Bronchial epithelial cell (primary cell): Measurements from ENCODE around the gene SNAP25. TPM values are rescaled to one million over a fixed set of nuclear protein-coding genes. Genes with fewer than 3 reads are reported as not detected.

Experiments
- DNase-seq: peaks from one replicate; pipeline ENCODE4 v3.0.0-alpha.2; 2010; ENCODE audit warnings: low read depth
- FAIRE-seq: peaks from 2 replicates; lab custom pipeline; 2011; peaks lifted over from hg19 to GRCh38; lab: Jason Lieb, UNC
- H3K27me3 ChIP-seq: 2 replicates; pipeline ENCODE4 v1.5.1; 2011; ENCODE audit warnings: low read length; ENCODE audit not compliant: control insufficient read depth, insufficient read depth
- H3K36me3 ChIP-seq: 2 replicates; pipeline ENCODE4 v1.5.1; 2011; ENCODE audit warnings: low read length; ENCODE audit not compliant: control insufficient read depth, insufficient read depth
- H3K4me3 ChIP-seq: 2 replicates; pipeline ENCODE4 v1.5.1; 2011; ENCODE audit warnings: mild to moderate bottlenecking, low read depth, low read length, control low read depth
- total RNA-seq: library from RNA; depleted of rRNA; stranded (reverse); fragments of >200 nt; gene quantifications from 2 replicates; pipeline ENCODE4 v1.2.1, GENCODE V29; 2014
- TF ChIP-seq, protein P1 (sequence below): IDR thresholded peaks from 2 replicates; pipeline ENCODE4 v1.5.1; 2011; ENCODE audit warnings: mild to moderate bottlenecking, moderate library complexity, low read length, control low read depth, inconsistent platforms; ENCODE audit not compliant: insufficient read depth, severe bottlenecking

SNAP25 gene
- total RNA-seq, 1 donor from 2014 or later = not detected

DNA sequence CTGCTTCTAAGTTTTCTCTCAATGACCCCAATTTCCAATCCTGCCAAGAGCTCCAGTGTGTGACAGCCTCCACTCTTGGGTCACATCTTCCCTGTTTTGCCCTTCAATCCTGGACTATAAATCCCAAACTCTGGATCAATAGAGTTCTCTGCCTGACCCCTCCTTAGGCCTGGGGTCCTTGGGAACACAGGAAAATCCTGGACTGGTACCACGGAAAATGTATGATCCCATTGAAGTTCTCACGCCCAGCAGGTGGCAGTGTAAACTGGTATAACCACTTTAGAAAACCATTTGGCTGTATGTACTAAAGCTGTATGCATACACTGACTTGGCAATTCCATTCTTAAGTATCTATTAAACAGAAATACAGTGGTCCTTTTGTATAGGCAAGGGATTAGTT lies 98.0 kb downstream of the SNAP25 start:
- no peak for FAIRE-seq
- Histone ChIP-seq H3K4me3 (no peak overlapping the region), H3K36me3 (no peaks in the 10 kb centered on the region), H3K27me3 (no peaks in the 10 kb centered on the region)
- DNase-seq = no peak
- TF ChIP-seq, protein P1, sequence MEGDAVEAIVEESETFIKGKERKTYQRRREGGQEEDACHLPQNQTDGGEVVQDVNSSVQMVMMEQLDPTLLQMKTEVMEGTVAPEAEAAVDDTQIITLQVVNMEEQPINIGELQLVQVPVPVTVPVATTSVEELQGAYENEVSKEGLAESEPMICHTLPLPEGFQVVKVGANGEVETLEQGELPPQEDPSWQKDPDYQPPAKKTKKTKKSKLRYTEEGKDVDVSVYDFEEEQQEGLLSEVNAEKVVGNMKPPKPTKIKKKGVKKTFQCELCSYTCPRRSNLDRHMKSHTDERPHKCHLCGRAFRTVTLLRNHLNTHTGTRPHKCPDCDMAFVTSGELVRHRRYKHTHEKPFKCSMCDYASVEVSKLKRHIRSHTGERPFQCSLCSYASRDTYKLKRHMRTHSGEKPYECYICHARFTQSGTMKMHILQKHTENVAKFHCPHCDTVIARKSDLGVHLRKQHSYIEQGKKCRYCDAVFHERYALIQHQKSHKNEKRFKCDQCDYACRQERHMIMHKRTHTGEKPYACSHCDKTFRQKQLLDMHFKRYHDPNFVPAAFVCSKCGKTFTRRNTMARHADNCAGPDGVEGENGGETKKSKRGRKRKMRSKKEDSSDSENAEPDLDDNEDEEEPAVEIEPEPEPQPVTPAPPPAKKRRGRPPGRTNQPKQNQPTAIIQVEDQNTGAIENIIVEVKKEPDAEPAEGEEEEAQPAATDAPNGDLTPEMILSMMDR = no peak

DNA sequence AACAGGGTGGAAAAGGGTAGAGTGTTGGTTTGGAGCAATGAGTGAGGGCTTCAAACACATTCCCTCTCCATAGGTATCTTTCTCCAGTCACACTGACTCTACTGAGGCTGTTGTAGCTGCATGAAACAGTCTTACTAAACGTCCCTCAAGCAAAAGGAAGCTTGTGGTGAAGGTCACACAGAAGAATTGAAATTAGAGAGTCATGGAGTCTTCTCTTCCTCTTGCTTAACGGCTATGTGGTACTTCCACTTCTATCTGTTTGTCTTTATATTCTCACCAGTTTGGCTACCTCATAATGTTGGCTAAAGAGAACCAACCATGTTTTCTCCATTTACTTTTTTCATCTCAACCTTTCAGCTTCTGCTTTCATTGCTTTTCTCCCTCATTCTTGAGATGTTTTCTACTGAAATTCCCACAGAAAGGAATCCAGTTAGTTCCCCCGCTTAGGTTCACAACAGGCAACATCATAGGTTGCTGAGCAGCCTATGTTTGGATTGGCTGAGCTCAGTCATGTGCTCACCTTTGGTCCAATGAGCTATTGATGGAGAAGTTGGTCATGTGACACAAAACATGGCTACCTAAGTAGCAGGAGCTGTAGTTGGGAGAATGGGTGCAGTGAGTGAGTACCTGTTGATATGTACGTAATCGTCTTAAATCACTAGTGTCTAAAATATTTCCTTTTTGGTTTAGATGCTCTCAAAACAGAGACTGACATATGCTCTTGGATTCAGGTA lies 99.8 kb downstream of the SNAP25 start:
- TF ChIP-seq, protein P1 = no peak
- H3K27me3 ChIP-seq = no peaks in the 10 kb centered on the region
- H3K4me3 ChIP-seq = no peak overlapping the region
- H3K36me3 ChIP-seq = no peaks in the 10 kb centered on the region
- DNase-seq (no peak), FAIRE-seq (no peak)

DNA sequence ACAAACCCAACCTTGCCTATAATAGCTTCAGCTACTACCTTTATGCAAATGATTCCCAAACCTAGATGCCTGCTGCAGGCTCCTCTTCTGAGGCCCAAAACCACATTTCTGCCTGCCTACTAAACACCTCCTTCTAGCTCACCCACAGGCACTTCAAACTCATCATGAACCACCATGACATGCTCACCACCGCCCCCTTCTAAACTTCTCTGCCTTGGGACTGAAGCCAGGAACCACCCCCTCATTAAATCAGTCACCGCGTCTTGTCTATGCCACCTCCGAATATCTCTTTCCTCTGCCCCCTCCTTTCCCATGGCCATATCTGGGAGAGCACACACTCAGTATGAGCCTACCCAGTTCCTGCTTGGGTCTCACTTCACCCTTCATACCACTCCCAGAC lies 101.2 kb downstream of the SNAP25 start:
- no peak for FAIRE-seq

DNA sequence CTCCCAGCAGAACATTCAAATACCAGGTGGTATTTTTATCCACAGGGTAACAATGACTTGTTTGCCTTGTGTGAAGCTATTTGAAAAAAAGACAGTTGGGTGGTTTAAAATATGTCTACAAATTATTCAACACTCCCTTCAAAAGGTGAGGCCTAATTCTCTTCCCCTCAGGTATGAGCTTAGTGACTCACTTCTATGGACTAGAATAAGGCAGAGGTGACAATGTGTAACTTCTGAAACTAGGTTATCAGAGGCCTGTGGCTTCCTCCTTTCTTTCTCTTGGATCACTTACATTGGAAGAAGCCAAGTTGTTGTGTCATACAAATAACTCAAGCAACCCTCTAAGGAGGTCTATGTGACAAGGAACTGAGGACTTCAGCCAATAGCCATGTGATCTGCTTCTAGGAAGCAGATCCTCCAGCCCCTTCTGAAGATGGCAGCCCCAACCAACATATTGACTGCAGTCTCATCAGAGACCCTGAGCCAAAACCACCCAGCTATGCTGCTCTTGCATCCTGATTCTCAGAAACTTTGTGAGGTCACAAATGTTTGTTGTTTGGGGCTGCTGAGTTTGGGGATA lies 102.6 kb downstream of the SNAP25 start:
- DNase-seq = no peak
- Histone ChIP-seq H3K4me3 (no peak overlapping the region), H3K27me3 (no peaks in the 10 kb centered on the region), H3K36me3 (no peaks in the 10 kb centered on the region)
- FAIRE-seq = no peak
- TF ChIP-seq, protein P1 = no peak

More for the DNA sequence above, 101.2 kb downstream of the SNAP25 start:
- no peak overlapping the region for H3K4me3 ChIP-seq
- H3K36me3 ChIP-seq = no peaks in the 10 kb centered on the region
- TF ChIP-seq, protein P1 = no peak
- no peaks in the 10 kb centered on the region for H3K27me3 ChIP-seq
- DNase-seq = no peak

DNA sequence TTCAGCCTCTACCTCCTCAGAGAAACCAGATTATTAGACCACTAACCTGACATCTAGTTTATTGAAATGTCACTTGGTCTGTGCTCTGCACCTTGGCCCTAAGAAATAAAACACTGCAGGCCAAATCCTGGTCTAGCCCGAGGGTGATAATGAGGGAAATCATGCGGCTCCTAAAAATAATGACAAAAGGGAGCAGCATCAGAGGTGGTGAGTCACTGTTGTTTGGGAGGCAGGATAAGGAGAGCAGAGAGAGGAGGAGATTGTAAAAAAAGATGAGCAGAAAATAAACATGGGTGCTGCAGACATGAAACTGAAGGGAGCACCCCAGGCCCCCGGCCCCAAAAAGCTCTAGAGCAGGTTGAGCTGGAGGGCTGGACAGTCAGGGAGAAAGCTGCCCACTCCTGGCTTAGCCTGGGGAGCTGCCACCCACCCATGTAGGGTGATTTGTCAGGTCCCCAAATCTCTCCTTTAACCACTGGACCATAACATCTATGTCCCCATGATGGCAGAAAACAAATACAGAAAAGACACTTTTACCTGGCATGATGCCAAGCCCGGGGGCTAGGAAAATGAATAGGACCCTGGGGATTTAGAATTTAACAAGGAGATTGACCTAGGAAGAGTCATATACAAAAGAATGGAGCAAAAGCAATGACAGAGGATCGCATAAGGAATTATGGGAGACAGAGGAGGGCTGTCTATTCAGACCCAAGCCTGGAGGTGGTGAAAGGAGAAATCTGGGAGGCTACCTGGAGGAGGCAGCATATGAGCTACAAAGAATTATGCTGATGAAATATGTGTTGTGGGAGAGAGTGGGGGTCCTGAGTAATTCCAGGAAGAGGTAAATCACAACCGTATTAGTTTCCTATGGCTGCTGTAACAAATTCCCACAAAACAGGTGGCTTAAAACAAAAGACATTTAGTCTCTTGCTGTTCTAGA lies 103.7 kb downstream of the SNAP25 start:
- DNase-seq = no peak
- TF ChIP-seq, protein P1 = no peak
- Histone ChIP-seq H3K27me3 (no peaks in the 10 kb centered on the region), H3K36me3 (no peaks in the 10 kb centered on the region), H3K4me3 (no peak overlapping the region)
- FAIRE-seq = no peak
